ENCODE results near the gene DVL1. TPM values are rescaled to one million over a fixed set of nuclear protein-coding genes. Genes with fewer than 3 reads are reported as not detected.

DVL1 gene
- total RNA-seq, 1 donor from 2014 or later: 55.0 TPM

GRCh38 chr1:1336446-1336845 is 12.8 kb downstream of the DVL1 start:
- Histone ChIP-seq H3K9ac (ENCODE audit: low read length) (no peak overlapping the region), H3K4me2 (ENCODE audit: low read length) (no peak overlapping the region), H3K4me1 (ENCODE audit: insufficient read depth, low read length) (no peaks in the 10 kb centered on the region), H3K9me3 (ENCODE audit: insufficient read depth, low read depth, low read length) (no peaks in the 10 kb centered on the region), H3K4me3 (ENCODE audit: insufficient read depth, low read depth, low read length) (no peak overlapping the region), H4K20me1 (ENCODE audit: insufficient read depth, low read length) (peaks cover 27% of the 10 kb centered on the region), H3K27ac (ENCODE audit: low read depth, low read length) (no peak overlapping the region), H3K27me3 (ENCODE audit: insufficient read depth, low read length) (no peaks in the 10 kb centered on the region), H2AFZ (ENCODE audit: low read depth, low read length) (no peak overlapping the region), H3K36me3 (ENCODE audit: insufficient read depth, low read length) (peaks cover 8% of the 10 kb centered on the region), H3K79me2 (ENCODE audit: insufficient read depth, low read length) (peaks cover 10% of the 10 kb centered on the region)
- Mint-ChIP-seq H3K36me3 (ENCODE audit: low read depth, unreplicated experiment) (no peaks in the 10 kb centered on the region), H3K27ac (ENCODE audit: unreplicated experiment) (no peak overlapping the region), H3K9me3 (ENCODE audit: unreplicated experiment) (no peaks in the 10 kb centered on the region), H3K27me3 (ENCODE audit: low read depth, unreplicated experiment) (no peaks in the 10 kb centered on the region), H3K4me1 (ENCODE audit: low read depth, unreplicated experiment) (peaks cover 2% of the 10 kb centered on the region), H3K4me3 (ENCODE audit: unreplicated experiment) (no peak overlapping the region)
- no peak for FAIRE-seq
- DNase-seq (ENCODE audit: low read depth): no peak
- TF ChIP-seq EZH2 (IDR thresholded peaks at IDR 0.05; ENCODE audit: insufficient read depth, low read length): no peak
- TF ChIP-seq, protein P1, sequence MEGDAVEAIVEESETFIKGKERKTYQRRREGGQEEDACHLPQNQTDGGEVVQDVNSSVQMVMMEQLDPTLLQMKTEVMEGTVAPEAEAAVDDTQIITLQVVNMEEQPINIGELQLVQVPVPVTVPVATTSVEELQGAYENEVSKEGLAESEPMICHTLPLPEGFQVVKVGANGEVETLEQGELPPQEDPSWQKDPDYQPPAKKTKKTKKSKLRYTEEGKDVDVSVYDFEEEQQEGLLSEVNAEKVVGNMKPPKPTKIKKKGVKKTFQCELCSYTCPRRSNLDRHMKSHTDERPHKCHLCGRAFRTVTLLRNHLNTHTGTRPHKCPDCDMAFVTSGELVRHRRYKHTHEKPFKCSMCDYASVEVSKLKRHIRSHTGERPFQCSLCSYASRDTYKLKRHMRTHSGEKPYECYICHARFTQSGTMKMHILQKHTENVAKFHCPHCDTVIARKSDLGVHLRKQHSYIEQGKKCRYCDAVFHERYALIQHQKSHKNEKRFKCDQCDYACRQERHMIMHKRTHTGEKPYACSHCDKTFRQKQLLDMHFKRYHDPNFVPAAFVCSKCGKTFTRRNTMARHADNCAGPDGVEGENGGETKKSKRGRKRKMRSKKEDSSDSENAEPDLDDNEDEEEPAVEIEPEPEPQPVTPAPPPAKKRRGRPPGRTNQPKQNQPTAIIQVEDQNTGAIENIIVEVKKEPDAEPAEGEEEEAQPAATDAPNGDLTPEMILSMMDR (IDR thresholded peaks at IDR 0.05; ENCODE audit: insufficient read depth, low read depth, low read length): no peak

DNA sequence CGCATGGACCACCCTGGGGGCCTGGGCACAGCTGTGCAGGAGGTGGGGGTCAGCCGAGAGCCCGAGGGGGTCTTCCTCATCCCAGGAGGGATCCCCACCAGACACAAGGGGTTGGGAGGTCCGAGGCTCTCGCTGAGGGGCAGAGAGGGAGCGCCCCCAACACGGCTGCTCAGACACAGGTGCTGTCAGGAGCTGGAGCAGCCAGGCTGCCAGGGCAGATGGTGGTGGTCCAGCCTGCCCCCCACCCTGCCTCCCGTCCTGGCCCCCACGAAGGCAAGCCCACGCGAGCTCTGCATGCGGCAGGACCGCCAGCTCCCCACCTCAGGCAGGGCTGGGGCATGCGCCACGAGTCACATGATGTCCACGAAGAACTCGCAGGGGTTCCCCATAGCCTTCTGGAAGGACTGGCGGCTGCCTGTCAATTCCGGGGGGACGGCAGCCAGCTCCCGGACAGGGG is 13.4 kb downstream of the DVL1 start:
- Histone ChIP-seq H3K4me3 (ENCODE audit: insufficient read depth, low read depth, low read length) (no peak overlapping the region), H3K27me3 (ENCODE audit: insufficient read depth, low read length) (no peaks in the 10 kb centered on the region), H4K20me1 (ENCODE audit: insufficient read depth, low read length) (peaks cover 21% of the 10 kb centered on the region), H2AFZ (ENCODE audit: low read depth, low read length) (no peak overlapping the region), H3K9ac (ENCODE audit: low read length) (no peak overlapping the region), H3K36me3 (ENCODE audit: insufficient read depth, low read length) (peaks cover 3% of the 10 kb centered on the region), H3K4me2 (ENCODE audit: low read length) (no peak overlapping the region), H3K9me3 (ENCODE audit: insufficient read depth, low read depth, low read length) (no peaks in the 10 kb centered on the region), H3K79me2 (ENCODE audit: insufficient read depth, low read length) (peaks cover 4% of the 10 kb centered on the region), H3K27ac (ENCODE audit: low read depth, low read length) (no peak overlapping the region), H3K4me1 (ENCODE audit: insufficient read depth, low read length) (no peaks in the 10 kb centered on the region)
- H3K36me3 Mint-ChIP-seq (ENCODE audit: low read depth, unreplicated experiment): no peaks in the 10 kb centered on the region
- DNase-seq (ENCODE audit: low read depth) (no peak), FAIRE-seq (no peak)
- no peaks in the 10 kb centered on the region for H3K9me3 Mint-ChIP-seq (ENCODE audit: unreplicated experiment)
- TF ChIP-seq EZH2 (IDR thresholded peaks at IDR 0.05; ENCODE audit: insufficient read depth, low read length): no peak
- TF ChIP-seq, protein P1 (IDR thresholded peaks at IDR 0.05; ENCODE audit: insufficient read depth, low read depth, low read length): no peak
- no peaks in the 10 kb centered on the region for H3K27me3 Mint-ChIP-seq (ENCODE audit: low read depth, unreplicated experiment)
- peaks cover under 1% of the 10 kb centered on the region for H3K4me1 Mint-ChIP-seq (ENCODE audit: low read depth, unreplicated experiment)
- no peak overlapping the region for H3K27ac Mint-ChIP-seq (ENCODE audit: unreplicated experiment)
- H3K4me3 Mint-ChIP-seq (ENCODE audit: unreplicated experiment): no peak overlapping the region

- Histone ChIP-seq H3K4me3 (ENCODE audit: insufficient read depth, low read depth, low read length) (no peak overlapping the region), H3K9me3 (ENCODE audit: insufficient read depth, low read depth, low read length) (no peaks in the 10 kb centered on the region), H3K4me1 (ENCODE audit: insufficient read depth, low read length) (no peaks in the 10 kb centered on the region), H3K4me2 (ENCODE audit: low read length) (no peak overlapping the region), H3K9ac (ENCODE audit: low read length) (no peak overlapping the region), H2AFZ (ENCODE audit: low read depth, low read length) (no peak overlapping the region), H3K36me3 (ENCODE audit: insufficient read depth, low read length) (no peaks in the 10 kb centered on the region), H3K79me2 (ENCODE audit: insufficient read depth, low read length) (no peaks in the 10 kb centered on the region), H3K27ac (ENCODE audit: low read depth, low read length) (no peak overlapping the region), H3K27me3 (ENCODE audit: insufficient read depth, low read length) (no peaks in the 10 kb centered on the region), H4K20me1 (ENCODE audit: insufficient read depth, low read length) (peaks cover 15% of the 10 kb centered on the region)
- no peak overlapping the region for H3K27ac Mint-ChIP-seq (ENCODE audit: unreplicated experiment)
- H3K27me3 Mint-ChIP-seq (ENCODE audit: low read depth, unreplicated experiment): no peaks in the 10 kb centered on the region
- TF ChIP-seq, protein P1 (IDR thresholded peaks at IDR 0.05; ENCODE audit: insufficient read depth, low read depth, low read length): no peak
- no peak for TF ChIP-seq EZH2 (IDR thresholded peaks at IDR 0.05; ENCODE audit: insufficient read depth, low read length)
- FAIRE-seq (no peak), DNase-seq (ENCODE audit: low read depth) (no peak)
- H3K9me3 Mint-ChIP-seq (ENCODE audit: unreplicated experiment): no peaks in the 10 kb centered on the region
- no peak overlapping the region for H3K4me3 Mint-ChIP-seq (ENCODE audit: unreplicated experiment)
- H3K4me1 Mint-ChIP-seq (ENCODE audit: low read depth, unreplicated experiment): no peaks in the 10 kb centered on the region
- no peaks in the 10 kb centered on the region for H3K36me3 Mint-ChIP-seq (ENCODE audit: low read depth, unreplicated experiment)
These were observed 13.9 kb downstream of the DVL1 start for GRCh38 chr1:1335283-1335682.
